ENCODE results near the gene C11orf54.

Gene C11orf54

DNA sequence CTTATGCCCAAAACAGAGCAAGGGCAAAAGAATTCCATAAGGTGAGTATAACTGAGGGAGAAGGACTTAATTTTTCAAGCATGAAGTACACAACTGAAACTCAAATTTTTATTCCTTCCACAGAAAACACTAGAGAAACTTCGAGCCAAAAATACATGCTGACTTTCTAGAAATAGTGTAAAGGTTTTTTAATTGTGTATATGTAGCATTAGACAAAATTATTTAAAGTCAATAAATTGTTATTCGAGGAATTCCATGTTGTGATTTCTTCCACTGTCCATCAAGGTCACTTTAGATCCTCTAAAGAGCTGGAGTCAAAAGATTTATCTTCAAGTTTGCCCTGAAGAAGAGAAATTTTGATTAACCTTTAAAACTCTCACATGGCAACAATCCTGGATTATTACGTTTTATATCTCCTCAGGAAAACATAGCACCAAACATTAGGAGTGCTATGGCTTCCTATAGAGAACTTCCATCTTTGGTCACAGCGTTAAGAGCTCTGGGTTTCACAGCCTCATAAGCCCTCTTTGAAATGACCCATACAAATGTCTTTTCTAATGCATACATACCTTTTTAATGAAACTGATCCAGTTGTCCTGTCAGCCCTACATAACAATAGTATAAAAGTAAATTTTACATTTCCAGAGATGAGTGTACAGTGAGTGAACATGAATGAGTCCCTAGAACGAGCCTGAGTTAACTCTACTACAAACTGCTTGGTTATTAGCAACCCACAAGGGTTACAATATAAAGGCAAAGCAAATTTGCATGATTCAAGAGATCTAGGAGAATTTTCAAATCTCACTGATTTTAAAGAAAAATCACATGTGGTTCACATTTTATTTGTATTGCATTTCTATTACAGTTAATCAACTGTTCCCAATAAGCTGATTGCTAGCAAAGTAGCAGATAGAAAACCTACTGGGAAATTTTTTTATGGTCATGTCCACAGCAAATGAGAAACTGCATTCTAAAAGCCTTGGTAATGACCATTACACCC, 11.1 kb upstream of the C11orf54 start:
- no peak for ATAC-seq

DNA sequence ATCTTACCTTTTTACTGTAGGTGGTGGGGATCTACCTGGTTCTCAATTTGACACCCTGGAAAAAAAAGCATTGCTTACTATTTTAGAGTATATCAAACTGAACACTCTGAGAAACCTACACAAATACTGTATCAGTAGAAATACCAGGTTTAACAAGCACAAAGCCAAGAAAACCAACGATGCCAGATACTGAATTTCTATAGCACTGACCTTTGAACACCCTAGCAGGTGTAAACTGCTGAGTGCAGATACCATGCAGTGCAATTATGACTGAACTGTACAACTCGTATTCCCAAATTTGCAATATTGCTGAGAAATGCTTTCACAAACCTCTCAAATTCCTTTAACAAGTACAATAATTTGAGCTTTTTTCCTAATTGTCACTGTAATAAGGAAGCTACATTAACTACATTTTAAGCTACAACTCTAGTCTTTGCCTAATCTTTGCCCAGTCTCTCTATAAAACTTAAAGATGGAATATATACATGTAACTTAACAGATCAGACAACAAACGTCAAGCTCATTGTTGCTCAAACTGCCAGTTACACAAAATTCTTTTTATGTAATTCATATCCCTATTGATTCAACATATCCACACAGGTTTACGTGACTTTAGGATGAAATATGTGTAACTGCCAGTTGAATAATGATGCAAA, 9.1 kb upstream of the C11orf54 start:
- no peak for ATAC-seq
- TF ChIP-seq GLIS3 (CRISPR knock-in tag; IDR thresholded peaks at IDR 0.05) = no peak
- no peak for TF ChIP-seq ZNF8 (CRISPR knock-in tag; IDR thresholded peaks at IDR 0.05)
- no peak for TF ChIP-seq RARB (CRISPR knock-in tag; IDR thresholded peaks at IDR 0.05)
- TF ChIP-seq ESRRG (CRISPR knock-in tag; IDR thresholded peaks at IDR 0.05) = no peak
- TF ChIP-seq, protein P1, sequence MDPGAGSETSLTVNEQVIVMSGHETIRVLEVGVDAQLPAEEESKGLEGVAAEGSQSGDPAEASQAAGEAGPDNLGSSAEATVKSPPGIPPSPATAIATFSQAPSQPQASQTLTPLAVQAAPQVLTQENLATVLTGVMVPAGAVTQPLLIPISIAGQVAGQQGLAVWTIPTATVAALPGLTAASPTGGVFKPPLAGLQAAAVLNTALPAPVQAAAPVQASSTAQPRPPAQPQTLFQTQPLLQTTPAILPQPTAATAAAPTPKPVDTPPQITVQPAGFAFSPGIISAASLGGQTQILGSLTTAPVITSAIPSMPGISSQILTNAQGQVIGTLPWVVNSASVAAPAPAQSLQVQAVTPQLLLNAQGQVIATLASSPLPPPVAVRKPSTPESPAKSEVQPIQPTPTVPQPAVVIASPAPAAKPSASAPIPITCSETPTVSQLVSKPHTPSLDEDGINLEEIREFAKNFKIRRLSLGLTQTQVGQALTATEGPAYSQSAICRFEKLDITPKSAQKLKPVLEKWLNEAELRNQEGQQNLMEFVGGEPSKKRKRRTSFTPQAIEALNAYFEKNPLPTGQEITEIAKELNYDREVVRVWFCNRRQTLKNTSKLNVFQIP (CRISPR knock-in tag; IDR thresholded peaks at IDR 0.05; ENCODE audit: borderline replicate concordance, low read depth) = no peak
- TF ChIP-seq, protein P2, sequence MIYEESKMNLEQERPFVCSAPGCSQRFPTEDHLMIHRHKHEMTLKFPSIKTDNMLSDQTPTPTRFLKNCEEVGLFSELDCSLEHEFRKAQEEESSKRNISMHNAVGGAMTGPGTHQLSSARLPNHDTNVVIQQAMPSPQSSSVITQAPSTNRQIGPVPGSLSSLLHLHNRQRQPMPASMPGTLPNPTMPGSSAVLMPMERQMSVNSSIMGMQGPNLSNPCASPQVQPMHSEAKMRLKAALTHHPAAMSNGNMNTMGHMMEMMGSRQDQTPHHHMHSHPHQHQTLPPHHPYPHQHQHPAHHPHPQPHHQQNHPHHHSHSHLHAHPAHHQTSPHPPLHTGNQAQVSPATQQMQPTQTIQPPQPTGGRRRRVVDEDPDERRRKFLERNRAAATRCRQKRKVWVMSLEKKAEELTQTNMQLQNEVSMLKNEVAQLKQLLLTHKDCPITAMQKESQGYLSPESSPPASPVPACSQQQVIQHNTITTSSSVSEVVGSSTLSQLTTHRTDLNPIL (CRISPR knock-in tag; IDR thresholded peaks at IDR 0.05; ENCODE audit: low read depth) = no peak
- no peak for TF ChIP-seq ZNF70 (CRISPR knock-in tag; IDR thresholded peaks at IDR 0.05)
- TF ChIP-seq, protein P3, sequence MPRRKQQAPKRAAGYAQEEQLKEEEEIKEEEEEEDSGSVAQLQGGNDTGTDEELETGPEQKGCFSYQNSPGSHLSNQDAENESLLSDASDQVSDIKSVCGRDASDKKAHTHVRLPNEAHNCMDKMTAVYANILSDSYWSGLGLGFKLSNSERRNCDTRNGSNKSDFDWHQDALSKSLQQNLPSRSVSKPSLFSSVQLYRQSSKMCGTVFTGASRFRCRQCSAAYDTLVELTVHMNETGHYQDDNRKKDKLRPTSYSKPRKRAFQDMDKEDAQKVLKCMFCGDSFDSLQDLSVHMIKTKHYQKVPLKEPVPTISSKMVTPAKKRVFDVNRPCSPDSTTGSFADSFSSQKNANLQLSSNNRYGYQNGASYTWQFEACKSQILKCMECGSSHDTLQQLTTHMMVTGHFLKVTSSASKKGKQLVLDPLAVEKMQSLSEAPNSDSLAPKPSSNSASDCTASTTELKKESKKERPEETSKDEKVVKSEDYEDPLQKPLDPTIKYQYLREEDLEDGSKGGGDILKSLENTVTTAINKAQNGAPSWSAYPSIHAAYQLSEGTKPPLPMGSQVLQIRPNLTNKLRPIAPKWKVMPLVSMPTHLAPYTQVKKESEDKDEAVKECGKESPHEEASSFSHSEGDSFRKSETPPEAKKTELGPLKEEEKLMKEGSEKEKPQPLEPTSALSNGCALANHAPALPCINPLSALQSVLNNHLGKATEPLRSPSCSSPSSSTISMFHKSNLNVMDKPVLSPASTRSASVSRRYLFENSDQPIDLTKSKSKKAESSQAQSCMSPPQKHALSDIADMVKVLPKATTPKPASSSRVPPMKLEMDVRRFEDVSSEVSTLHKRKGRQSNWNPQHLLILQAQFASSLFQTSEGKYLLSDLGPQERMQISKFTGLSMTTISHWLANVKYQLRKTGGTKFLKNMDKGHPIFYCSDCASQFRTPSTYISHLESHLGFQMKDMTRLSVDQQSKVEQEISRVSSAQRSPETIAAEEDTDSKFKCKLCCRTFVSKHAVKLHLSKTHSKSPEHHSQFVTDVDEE (CRISPR knock-in tag; IDR thresholded peaks at IDR 0.05) = no peak
- TF ChIP-seq ISL1 (CRISPR knock-in tag; IDR thresholded peaks at IDR 0.05) = no peak
- TF ChIP-seq ZC3H10 (CRISPR knock-in tag; IDR thresholded peaks at IDR 0.05) = no peak
- no peak for TF ChIP-seq BACH2 (CRISPR knock-in tag; IDR thresholded peaks at IDR 0.05; ENCODE audit: borderline replicate concordance)
- TF ChIP-seq TCF4 (CRISPR knock-in tag; IDR thresholded peaks at IDR 0.05; ENCODE audit: borderline replicate concordance) = no peak
- no peak for TF ChIP-seq SNAI2 (CRISPR knock-in tag; IDR thresholded peaks at IDR 0.05)

More for the DNA sequence above, 11.1 kb upstream of the C11orf54 start:
- TF ChIP-seq, protein P4, sequence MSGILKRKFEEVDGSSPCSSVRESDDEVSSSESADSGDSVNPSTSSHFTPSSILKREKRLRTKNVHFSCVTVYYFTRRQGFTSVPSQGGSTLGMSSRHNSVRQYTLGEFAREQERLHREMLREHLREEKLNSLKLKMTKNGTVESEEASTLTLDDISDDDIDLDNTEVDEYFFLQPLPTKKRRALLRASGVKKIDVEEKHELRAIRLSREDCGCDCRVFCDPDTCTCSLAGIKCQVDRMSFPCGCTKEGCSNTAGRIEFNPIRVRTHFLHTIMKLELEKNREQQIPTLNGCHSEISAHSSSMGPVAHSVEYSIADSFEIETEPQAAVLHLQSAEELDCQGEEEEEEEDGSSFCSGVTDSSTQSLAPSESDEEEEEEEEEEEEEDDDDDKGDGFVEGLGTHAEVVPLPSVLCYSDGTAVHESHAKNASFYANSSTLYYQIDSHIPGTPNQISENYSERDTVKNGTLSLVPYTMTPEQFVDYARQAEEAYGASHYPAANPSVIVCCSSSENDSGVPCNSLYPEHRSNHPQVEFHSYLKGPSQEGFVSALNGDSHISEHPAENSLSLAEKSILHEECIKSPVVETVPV (CRISPR knock-in tag; IDR thresholded peaks at IDR 0.05) = no peak
- TF ChIP-seq ARNTL (CRISPR knock-in tag; IDR thresholded peaks at IDR 0.05; ENCODE audit: borderline replicate concordance, low read depth) = no peak
- no peak for TF ChIP-seq ZNF70 (CRISPR knock-in tag; IDR thresholded peaks at IDR 0.05)
- no peak for TF ChIP-seq ZFP3 (CRISPR knock-in tag; IDR thresholded peaks at IDR 0.05)
- no peak for TF ChIP-seq OSR1 (CRISPR knock-in tag; IDR thresholded peaks at IDR 0.05)
- TF ChIP-seq, protein P1 (CRISPR knock-in tag; IDR thresholded peaks at IDR 0.05; ENCODE audit: borderline replicate concordance, low read depth) = no peak
- no peak for TF ChIP-seq TCF4 (CRISPR knock-in tag; IDR thresholded peaks at IDR 0.05; ENCODE audit: borderline replicate concordance)
- TF ChIP-seq SNAI2 (CRISPR knock-in tag; IDR thresholded peaks at IDR 0.05) = no peak
- TF ChIP-seq, protein P2 (CRISPR knock-in tag; IDR thresholded peaks at IDR 0.05; ENCODE audit: low read depth) = no peak
- TF ChIP-seq CSDC2 (CRISPR knock-in tag; IDR thresholded peaks at IDR 0.05) = no peak
- no peak for TF ChIP-seq ESRRG (CRISPR knock-in tag; IDR thresholded peaks at IDR 0.05)
- TF ChIP-seq, protein P3 (CRISPR knock-in tag; IDR thresholded peaks at IDR 0.05) = no peak
- no peak for TF ChIP-seq RARB (CRISPR knock-in tag; IDR thresholded peaks at IDR 0.05)

Measured in SK-N-SH treated with all-trans-retinoic acid at 6 μM for 48 hours (cell line).